Endothelial cell of umbilical vein (primary cell): Measurements from ENCODE around the gene TRIM52. TPM values are rescaled to one million over a fixed set of nuclear protein-coding genes. Genes with fewer than 3 reads are reported as not detected.
"Not testable (repeated sequence)": the region's sequence is repeated elsewhere in the genome, so short reads cannot be mapped to it uniquely, and the experiment has no call there.

Experiments used
- BruUV-seq: library from RNA; stranded (reverse); fragments of 400-500 nt; replicated peaks from 2 replicates; lab custom pipeline; 2021; lab: Mats Ljungman, UMichigan
- CTCF ChIA-PET: fragments of 300-600, 350-600 bp; sonication (Branson Sonifier 250); formaldehyde crosslinking; loops from one replicate; lab custom pipeline; 2021; ENCODE audit warnings: antibody characterized with exemption, inconsistent platforms; lab: Charles Lee
- POLR2A ChIA-PET: fragments of 300-600, 350-600 bp; sonication (Branson Sonifier 250); formaldehyde crosslinking; loops from one replicate; lab custom pipeline; 2021; ENCODE audit warnings: antibody characterized with exemption, inconsistent platforms; lab: Charles Lee
- DNase-seq: peaks from one replicate; pipeline ENCODE4 v3.0.0-alpha.2; 2011; ENCODE audit warnings: low read depth, low spot score
- FAIRE-seq: peaks from 2 replicates; lab custom pipeline; 2011; peaks lifted over from hg19 to GRCh38; lab: Jason Lieb, UNC
- H2AFZ ChIP-seq: 2 replicates; pipeline ENCODE4 v1.6.0; 2012; ENCODE audit warnings: low read depth, low read length, control low read depth, inconsistent platforms
- H3K27ac ChIP-seq: 2 replicates; pipeline ENCODE4 v1.5.1; 2011; ENCODE audit warnings: low read depth, mild to moderate bottlenecking, control low read depth, low read length, moderate library complexity; ENCODE audit not compliant: insufficient read depth
- H3K27me3 ChIP-seq, 2 experiments: 2 replicates each; pipeline versions ENCODE4 v1.6.0 to v1.6.1; 2011; ENCODE audit warnings: low read length in 2 of 2, mixed read lengths in 1 of 2; ENCODE audit not compliant: control insufficient read depth in 2 of 2, insufficient read depth in 2 of 2
- H3K36me3 ChIP-seq, 2 experiments: 2 replicates in 1 of 2; 3 replicates in 1 of 2; pipeline ENCODE4 v1.5.1; 2011; ENCODE audit warnings: low read length in 2 of 2, mild to moderate bottlenecking in 1 of 2, moderate library complexity in 1 of 2; ENCODE audit not compliant: control insufficient read depth in 2 of 2, insufficient read depth in 2 of 2; ENCODE audit errors: extremely low read depth in 1 of 2
- H3K4me1 ChIP-seq: 3 replicates; pipeline ENCODE4 v1.5.1; 2011; ENCODE audit warnings: mild to moderate bottlenecking, low read length; ENCODE audit not compliant: control insufficient read depth, insufficient read depth; ENCODE audit errors: extremely low read depth
- H3K4me2 ChIP-seq: 2 replicates; pipeline ENCODE4 v1.6.1; 2011; ENCODE audit warnings: low read length, control low read depth, mixed read lengths; ENCODE audit not compliant: insufficient read depth
- H3K4me3 ChIP-seq, 3 experiments: fragments of 200-600 bp in 1 of 3; sonication (generic), shearing (Covaris generic) in 1 of 3; replicated peaks in 1 of 3; 2 replicates each; pipeline ENCODE4 v1.5.1; 2011 to 2016; ENCODE audit warnings: control low read depth in 3 of 3, low read length in 3 of 3, mild to moderate bottlenecking in 2 of 3, inconsistent platforms in 1 of 3, low read depth in 1 of 3, moderate library complexity in 1 of 3; ENCODE audit not compliant: insufficient read depth in 1 of 3
- H3K79me2 ChIP-seq: 2 replicates; pipeline ENCODE4 v1.6.0; 2012; ENCODE audit warnings: low read length, inconsistent platforms; ENCODE audit not compliant: control insufficient read depth, insufficient read depth
- H3K9ac ChIP-seq: replicated peaks from 2 replicates; pipeline ENCODE3; 2011; ENCODE audit warnings: low read length, control low read depth; ENCODE audit not compliant: insufficient read depth; ENCODE audit errors: extremely low read depth
- H3K9me1 ChIP-seq: replicated peaks from 3 replicates; pipeline ENCODE4 v1.6.0; 2011; ENCODE audit warnings: mild to moderate bottlenecking, low read length; ENCODE audit not compliant: control insufficient read depth, insufficient read depth; ENCODE audit errors: extremely low read depth
- H3K9me3 ChIP-seq: replicated peaks from 2 replicates; pipeline ENCODE4 v1.5.1; 2012; ENCODE audit warnings: low read length, inconsistent platforms; ENCODE audit not compliant: control insufficient read depth, insufficient read depth
- H4K20me1 ChIP-seq: replicated peaks from 2 replicates; pipeline ENCODE3; 2011; ENCODE audit warnings: mild to moderate bottlenecking, low read length; ENCODE audit not compliant: control insufficient read depth, insufficient read depth; ENCODE audit errors: extremely low read depth
- EZH2 ChIP-seq: IDR thresholded peaks from 2 replicates; pipeline ENCODE4 v1.6.1; 2012; ENCODE audit warnings: borderline replicate concordance, low read depth, mild to moderate bottlenecking, moderate library complexity, low read length, inconsistent platforms; ENCODE audit not compliant: severe bottlenecking
- FOS ChIP-seq: IDR thresholded peaks from 2 replicates; pipeline ENCODE4 v1.6.1; 2011; ENCODE audit warnings: mild to moderate bottlenecking, low read length, moderate library complexity, borderline replicate concordance; ENCODE audit not compliant: insufficient read depth
- JUN ChIP-seq: IDR thresholded peaks from 2 replicates; pipeline ENCODE4 v1.6.1; 2011; ENCODE audit warnings: borderline replicate concordance, low read depth; ENCODE audit not compliant: insufficient read length, insufficient read depth
- MYC ChIP-seq: IDR thresholded peaks from one replicate; pipeline ENCODE4 v1.6.1; 2011; ENCODE audit warnings: mild to moderate bottlenecking, low read depth, low read length
- dilution Hi-C: fragments of 300-500 bp; cut with MboI; formaldehyde crosslinking; loops from one replicate; pipeline ENCODE4 v1.15.0; 2019; ENCODE audit warnings: low sequenced_read_pairs; ENCODE audit not compliant: extremely low pct_ligation_motif_present
- intact Hi-C: fragments of 100-400 bp; cut with micrococcal nuclease; formaldehyde crosslinking; loops from one replicate; pipeline ENCODE4 v1.10.0; 2022
- polyA plus RNA-seq, 4 experiments: library from polyadenylated mRNA; depleted of rRNA in 3 of 4; stranded (reverse) in 3 of 4; unstranded in 1 of 4; fragments of >200 nt; gene quantifications; 2 replicates each; pipeline versions ENCODE4 v1.2.1 to v1.2.3, GENCODE V29; 2011 to 2012; ENCODE audit warnings: missing spikeins in 1 of 4
- total RNA-seq: library from RNA; stranded (reverse); gene quantifications from 2 replicates; pipeline ENCODE4 v1.2.3, GENCODE V29; 2021
- TF ChIP-seq, protein P1 (sequence below), 2 donors: IDR thresholded peaks; 1 replicate in 1 of 2; 2 replicates in 1 of 2; pipeline ENCODE4 v1.5.1; 2011; ENCODE audit warnings: low read length in 2 of 2, mild to moderate bottlenecking in 2 of 2, moderate library complexity in 2 of 2, control low read depth in 1 of 2, inconsistent platforms in 1 of 2, low read depth in 1 of 2; ENCODE audit not compliant: insufficient read depth in 1 of 2; ENCODE audit errors: extremely low read depth in 1 of 2

Gene TRIM52
- total and polyA plus RNA-seq, 2 donors (not counting 3 experiments of a cell fraction or from before 2014, with no cell fraction given): 5.6 to 10.1 TPM

GRCh38 chr5:181282874-181283273 is 21.9 kb upstream of the TRIM52 start:
- H3K9me3 ChIP-seq: no peaks in the 10 kb centered on the region
- no peaks in the 10 kb centered on the region for H3K36me3 ChIP-seq
- no peak overlapping the region for H3K4me3 ChIP-seq
- intact Hi-C loops (no loop called here), dilution Hi-C loops (no loop called here)
- ChIA-PET CTCF (no interaction called here), POLR2A (no interaction called here)
- FAIRE-seq (no peak), DNase-seq (no peak)
- no peaks in the 10 kb centered on the region for H3K79me2 ChIP-seq
- H2AFZ ChIP-seq: no peak overlapping the region
- no peak overlapping the region for H3K4me2 ChIP-seq
- no peaks in the 10 kb centered on the region for H3K9me1 ChIP-seq
- H3K4me1 ChIP-seq: no peaks in the 10 kb centered on the region
- H3K27ac ChIP-seq: no peak overlapping the region
- H4K20me1 ChIP-seq: no peaks in the 10 kb centered on the region
- no peak for TF ChIP-seq FOS
- TF ChIP-seq, protein P1, sequence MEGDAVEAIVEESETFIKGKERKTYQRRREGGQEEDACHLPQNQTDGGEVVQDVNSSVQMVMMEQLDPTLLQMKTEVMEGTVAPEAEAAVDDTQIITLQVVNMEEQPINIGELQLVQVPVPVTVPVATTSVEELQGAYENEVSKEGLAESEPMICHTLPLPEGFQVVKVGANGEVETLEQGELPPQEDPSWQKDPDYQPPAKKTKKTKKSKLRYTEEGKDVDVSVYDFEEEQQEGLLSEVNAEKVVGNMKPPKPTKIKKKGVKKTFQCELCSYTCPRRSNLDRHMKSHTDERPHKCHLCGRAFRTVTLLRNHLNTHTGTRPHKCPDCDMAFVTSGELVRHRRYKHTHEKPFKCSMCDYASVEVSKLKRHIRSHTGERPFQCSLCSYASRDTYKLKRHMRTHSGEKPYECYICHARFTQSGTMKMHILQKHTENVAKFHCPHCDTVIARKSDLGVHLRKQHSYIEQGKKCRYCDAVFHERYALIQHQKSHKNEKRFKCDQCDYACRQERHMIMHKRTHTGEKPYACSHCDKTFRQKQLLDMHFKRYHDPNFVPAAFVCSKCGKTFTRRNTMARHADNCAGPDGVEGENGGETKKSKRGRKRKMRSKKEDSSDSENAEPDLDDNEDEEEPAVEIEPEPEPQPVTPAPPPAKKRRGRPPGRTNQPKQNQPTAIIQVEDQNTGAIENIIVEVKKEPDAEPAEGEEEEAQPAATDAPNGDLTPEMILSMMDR (IDR thresholded peaks at IDR 0.05; ENCODE audit: extremely low read depth in 1 of 2, insufficient read depth in 1 of 2, low read depth in 1 of 2, low read length in 2 of 2): no peak
- no peak for TF ChIP-seq JUN
- no peak for TF ChIP-seq MYC
- TF ChIP-seq EZH2: no peak
- H3K27me3 ChIP-seq: peaks cover 0 to 1% of the 10 kb centered on the region in 2 experiments
- no TSS peak for BruUV-seq
- H3K9ac ChIP-seq: no peak overlapping the region

GRCh38 chr5:181282415-181282814 is 21.5 kb upstream of the TRIM52 start:
- DNase-seq, BruUV-seq, dilution Hi-C loops, H3K27me3 ChIP-seq, H3K9me3 ChIP-seq, CTCF ChIA-PET, H3K4me3 ChIP-seq, H3K4me1 ChIP-seq, FAIRE-seq, H3K36me3 ChIP-seq, H3K79me2 ChIP-seq, H3K27ac ChIP-seq, H3K9me1 ChIP-seq, POLR2A ChIA-PET, intact Hi-C loops, H3K4me2 ChIP-seq, H3K9ac ChIP-seq, H4K20me1 ChIP-seq, H2AFZ ChIP-seq: not testable (repeated sequence)
